CD14-positive monocyte (primary cell): ENCODE results near the gene DRD5. TPM values are rescaled to one million over a fixed set of nuclear protein-coding genes. Genes with fewer than 3 reads are reported as not detected.
A peak's percentile ranks its signal among the peaks of the same experiment; 100 is the strongest.

Experiments
- DNase-seq, 3 donors: peaks; one replicate each; pipeline ENCODE4 v3.0.0-alpha.2; 2011 to 2022
- H2AFZ ChIP-seq: 2 replicates; pipeline ENCODE4 v1.6.0; 2012; ENCODE audit warnings: mild to moderate bottlenecking, low read depth, low read length, inconsistent platforms; ENCODE audit not compliant: insufficient read depth, poor library complexity, severe bottlenecking
- H3K27ac ChIP-seq, 2 donors: 1 replicate in 1 of 2; 2 replicates in 1 of 2; pipeline ENCODE4 v1.5.1; 2012 to 2013; ENCODE audit warnings: low read length in 2 of 2, control low read depth in 1 of 2, inconsistent platforms in 1 of 2, low read depth in 1 of 2, mild to moderate bottlenecking in 1 of 2
- H3K27me3 ChIP-seq, 2 donors: one replicate each; pipeline versions ENCODE4 v1.6.0 to v1.6.1; 2011 to 2013; ENCODE audit warnings: low read length in 2 of 2; ENCODE audit not compliant: control insufficient read depth in 2 of 2, insufficient read depth in 2 of 2
- H3K36me3 ChIP-seq, 2 donors: replicated peaks in 1 of 2; 1 replicate in 1 of 2; 2 replicates in 1 of 2; pipeline versions ENCODE4 v1.5.1 to v1.6.1; 2012 to 2013; ENCODE audit warnings: low read length in 2 of 2, control low read depth in 1 of 2, inconsistent platforms in 1 of 2, mild to moderate bottlenecking in 1 of 2; ENCODE audit not compliant: insufficient read depth in 2 of 2, control insufficient read depth in 1 of 2
- H3K4me1 ChIP-seq, 2 donors: 1 replicate in 1 of 2; 2 replicates in 1 of 2; pipeline versions ENCODE4 v1.5.1 to v1.6.1; 2012 to 2013; ENCODE audit warnings: low read length in 2 of 2, control low read depth in 1 of 2, inconsistent platforms in 1 of 2, mild to moderate bottlenecking in 1 of 2, moderate library complexity in 1 of 2; ENCODE audit not compliant: insufficient read depth in 2 of 2, control insufficient read depth in 1 of 2
- H3K4me2 ChIP-seq: replicated peaks from 2 replicates; pipeline ENCODE3; 2012; ENCODE audit warnings: low read length, moderate library complexity, mild to moderate bottlenecking; ENCODE audit not compliant: poor library complexity, severe bottlenecking; ENCODE audit errors: extremely low read depth
- H3K4me3 ChIP-seq, 3 experiments: fragments of 200-600 bp in 1 of 3; sonication (generic) in 1 of 3; replicated peaks in 1 of 3; 1 replicate in 2 of 3; 2 replicates in 1 of 3; pipeline ENCODE4 v1.5.1; 2011 to 2013; ENCODE audit warnings: low read length in 3 of 3, mild to moderate bottlenecking in 3 of 3, control low read depth in 2 of 3, low read depth in 2 of 3, inconsistent platforms in 1 of 3, moderate library complexity in 1 of 3
- H3K79me2 ChIP-seq: 2 replicates; pipeline ENCODE4 v1.6.0; 2012; ENCODE audit warnings: mild to moderate bottlenecking, control low read depth, inconsistent platforms, low read length, moderate library complexity; ENCODE audit not compliant: insufficient read depth
- H3K9ac ChIP-seq: 2 replicates; pipeline ENCODE4 v1.6.0; 2017; ENCODE audit warnings: low read length, mild to moderate bottlenecking; ENCODE audit not compliant: insufficient read depth, poor library complexity, severe bottlenecking
- H3K9me3 ChIP-seq, 2 donors: replicated peaks in 1 of 2; 1 replicate in 1 of 2; 2 replicates in 1 of 2; pipeline versions ENCODE4 v1.5.1 to v1.6.1; 2012 to 2013; ENCODE audit warnings: low read length in 2 of 2, control low read depth in 1 of 2; ENCODE audit not compliant: control insufficient read depth in 1 of 2, insufficient read depth in 1 of 2
- H4K20me1 ChIP-seq: 2 replicates; pipeline ENCODE4 v1.6.0; 2012; ENCODE audit warnings: mild to moderate bottlenecking, low read length, control low read depth, moderate library complexity; ENCODE audit not compliant: insufficient read depth
- H3K27ac Mint-ChIP-seq, 7 donors: one replicate each; pipeline ENCODE4 v1.8.0; 2020; ENCODE audit warnings: mild to moderate bottlenecking in 7 of 7, mixed read lengths in 7 of 7, moderate library complexity in 6 of 7, inconsistent platforms in 2 of 7
- H3K27me3 Mint-ChIP-seq, 3 donors: one replicate each; pipeline ENCODE4 v1.8.0; 2021 to 2022; ENCODE audit warnings: low read depth in 3 of 3, mild to moderate bottlenecking in 3 of 3, mixed read lengths in 3 of 3, moderate library complexity in 3 of 3, inconsistent platforms in 1 of 3
- H3K36me3 Mint-ChIP-seq, 2 donors: one replicate each; pipeline ENCODE4 v1.8.0; 2020; ENCODE audit warnings: mixed read lengths in 2 of 2, inconsistent platforms in 1 of 2, mild to moderate bottlenecking in 1 of 2
- H3K4me1 Mint-ChIP-seq: one replicate; pipeline ENCODE4 v1.8.0; 2020; ENCODE audit warnings: mild to moderate bottlenecking, mixed read lengths
- H3K4me3 Mint-ChIP-seq, 2 donors: one replicate each; pipeline ENCODE4 v1.8.0; 2020; ENCODE audit warnings: mild to moderate bottlenecking in 2 of 2, mixed read lengths in 2 of 2, moderate library complexity in 1 of 2
- H3K9me3 Mint-ChIP-seq, 7 donors: one replicate each; pipeline ENCODE4 v1.8.0; 2020 to 2022; ENCODE audit warnings: mixed read lengths in 7 of 7, mild to moderate bottlenecking in 6 of 7, moderate library complexity in 6 of 7, inconsistent platforms in 2 of 7
- CTCF ChIP-seq: fragments of 200-600 bp; IDR thresholded peaks from one replicate; pipeline ENCODE4 v1.8.0; 2022; ENCODE audit warnings: antibody characterized with exemption, mild to moderate bottlenecking
- WGBS: methylation state at CpG from one replicate; pipeline ENCODE4 v1.1.5; 2013; ENCODE audit warnings: missing lambda C conversion rate; ENCODE audit not compliant: insufficient coverage; 5-methylcytosine and 5-hydroxymethylcytosine counted together
- intact Hi-C, 2 donors: fragments of 100-400 bp; cut with micrococcal nuclease; formaldehyde crosslinking; loops; one replicate each; pipeline versions ENCODE4 v1.15.0 to v1.15.1; 2023
- polyA plus RNA-seq, 3 donors: library from polyadenylated mRNA; depleted of rRNA in 1 of 3; unstranded in 2 of 3; stranded (reverse) in 1 of 3; fragments of 300-500 nt in 2 of 3; fragments of >200 nt in 1 of 3; fragmentation: Illumina TruSeq in 2 of 3; gene quantifications; 1 replicate in 2 of 3; 2 replicates in 1 of 3; pipeline ENCODE4 v1.2.3, GENCODE V29; 2012 to 2021

DRD5 gene
- polyA plus RNA-seq, 3 donors = not detected

DNA sequence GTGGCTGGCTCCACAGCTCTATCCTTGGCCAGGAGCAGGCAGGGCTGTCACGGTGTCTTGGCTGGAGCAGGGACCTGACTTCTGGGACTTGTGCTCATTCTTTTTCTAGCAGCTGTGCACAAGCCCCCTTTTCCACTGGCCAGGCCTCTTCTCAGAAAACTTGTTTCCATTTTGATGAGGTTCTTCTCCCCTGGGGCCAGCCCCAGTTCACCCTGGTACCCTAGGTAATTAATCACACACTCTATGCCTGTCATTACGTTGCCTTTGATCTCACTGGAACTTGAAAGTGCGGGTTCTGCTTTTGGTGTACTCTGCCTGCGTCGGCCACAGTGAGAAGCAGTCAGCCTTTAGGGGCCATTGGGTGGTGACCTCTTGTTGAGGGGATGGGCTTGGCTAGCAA is 26.6 kb downstream of the DRD5 start:
- H3K9me3 Mint-ChIP-seq = no peaks in the 10 kb centered on the region
- WGBS = 100% methylated on average over 1 of the region's 5 CpGs
- intact Hi-C loops = no loop called here
- Histone ChIP-seq H3K27me3 (no peaks in the 10 kb centered on the region), H3K9ac (no peak overlapping the region), H2AFZ (no peak overlapping the region), H3K4me2 (no peak overlapping the region), H3K4me1 (no peaks in the 10 kb centered on the region), H3K36me3 (peaks cover 10 to 51% of the 10 kb centered on the region in 2 donors), H4K20me1 (no peaks in the 10 kb centered on the region), H3K79me2 (no peaks in the 10 kb centered on the region), H3K9me3 (no peaks in the 10 kb centered on the region), H3K4me3 (no peak overlapping the region), H3K27ac (no peak overlapping the region)
- H3K27me3 Mint-ChIP-seq = no peaks in the 10 kb centered on the region
- H3K4me1 Mint-ChIP-seq = peaks cover 6% of the 10 kb centered on the region
- H3K27ac Mint-ChIP-seq = no peak overlapping the region
- DNase-seq = no peak
- TF ChIP-seq CTCF = no peak
- H3K4me3 Mint-ChIP-seq = no peak overlapping the region
- peaks cover 42 to 48% of the 10 kb centered on the region in 2 donors for H3K36me3 Mint-ChIP-seq

GRCh38 chr4:9811806-9812205 is 30.4 kb downstream of the DRD5 start:
- H3K27ac ChIP-seq = no peak overlapping the region
- H3K9me3 ChIP-seq = no peaks in the 10 kb centered on the region
- Mint-ChIP-seq H3K27ac (peak overlapping the region in 3 of 7 donors; percentile 15 to 51 (median 50)), H3K27me3 (peaks cover 0 to 1% (median 0%) of the 10 kb centered on the region in 3 donors), H3K4me1 (peaks cover 6% of the 10 kb centered on the region), H3K9me3 (no peaks in the 10 kb centered on the region), H3K36me3 (peaks cover 49 to 56% of the 10 kb centered on the region in 2 donors), H3K4me3 (no peak overlapping the region)
- TF ChIP-seq CTCF = no peak
- no peak overlapping the region for H2AFZ ChIP-seq
- WGBS = no CpG with 5 or more reads among the region's 3 CpGs
- intact Hi-C loops = no loop called here
- no peak for DNase-seq
- H3K79me2 ChIP-seq = no peaks in the 10 kb centered on the region
- H3K36me3 ChIP-seq = peaks cover 12 to 57% of the 10 kb centered on the region in 2 donors
- no peaks in the 10 kb centered on the region for H3K27me3 ChIP-seq
- no peak overlapping the region for H3K4me2 ChIP-seq
- H3K9ac ChIP-seq = no peak overlapping the region
- H3K4me3 ChIP-seq = no peak overlapping the region
- H3K4me1 ChIP-seq = no peaks in the 10 kb centered on the region
- H4K20me1 ChIP-seq = no peaks in the 10 kb centered on the region
